GM12872 (cell line): ENCODE measurements around the gene OAT.

Experiments
- CTCF ChIP-seq: IDR thresholded peaks from 3 replicates; pipeline ENCODE4 v1.5.1; 2011; ENCODE audit warnings: low read depth, mild to moderate bottlenecking, low read length, moderate library complexity; ENCODE audit not compliant: insufficient read depth

The OAT gene

GRCh38 chr10:124379609-124380193 is 39.0 kb downstream of the OAT start:
- TF ChIP-seq CTCF = no peak

GRCh38 chr10:124378881-124379471 is 39.7 kb downstream of the OAT start:
- TF ChIP-seq CTCF = no peak

- no peak for TF ChIP-seq CTCF
Measured at GRCh38 chr10:124378271-124378670, 40.5 kb downstream of the OAT start.

GRCh38 chr10:124377101-124377500 is 41.6 kb downstream of the OAT start:
- no peak for TF ChIP-seq CTCF

GRCh38 chr10:124376411-124376810 is 42.3 kb downstream of the OAT start:
- TF ChIP-seq CTCF = no peak

- no peak for TF ChIP-seq CTCF
Measured at GRCh38 chr10:124375691-124376090, 43.0 kb downstream of the OAT start.

- TF ChIP-seq CTCF = no peak
Measured at GRCh38 chr10:124375353-124375614, 43.4 kb downstream of the OAT start.
